Measurements from ENCODE around the gene RCOR2.
A peak's percentile ranks its signal among the peaks of the same experiment; 100 is the strongest.

RCOR2 gene

DNA sequence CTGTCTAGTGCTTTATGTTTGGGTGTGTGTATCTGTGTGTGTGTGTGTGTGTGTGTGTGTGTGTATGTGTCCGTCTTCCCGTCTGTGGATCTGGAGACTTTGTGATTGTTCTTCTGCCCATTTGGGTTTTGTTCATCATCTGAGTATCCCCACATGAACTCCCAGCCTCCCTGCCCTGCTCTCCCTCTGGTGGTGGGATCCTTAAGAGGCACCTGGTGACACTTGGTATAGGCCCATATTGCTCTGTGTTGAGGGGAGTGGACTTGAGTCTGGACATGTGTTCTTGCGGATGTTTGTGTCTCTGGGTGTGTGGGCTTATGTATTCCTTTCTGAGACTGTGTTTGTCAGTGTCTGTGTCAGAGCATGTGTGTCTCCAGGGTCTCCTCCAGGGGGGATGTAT lies 15.3 kb downstream of the RCOR2 start:
- no peak for DNase-seq (ENCODE audit: extremely low read depth, low read depth)
- TF ChIP-seq CTCF (IDR thresholded peaks at IDR 0.05; ENCODE audit: low read depth, low read length, missing control alignments): peak; percentile 51

DNA sequence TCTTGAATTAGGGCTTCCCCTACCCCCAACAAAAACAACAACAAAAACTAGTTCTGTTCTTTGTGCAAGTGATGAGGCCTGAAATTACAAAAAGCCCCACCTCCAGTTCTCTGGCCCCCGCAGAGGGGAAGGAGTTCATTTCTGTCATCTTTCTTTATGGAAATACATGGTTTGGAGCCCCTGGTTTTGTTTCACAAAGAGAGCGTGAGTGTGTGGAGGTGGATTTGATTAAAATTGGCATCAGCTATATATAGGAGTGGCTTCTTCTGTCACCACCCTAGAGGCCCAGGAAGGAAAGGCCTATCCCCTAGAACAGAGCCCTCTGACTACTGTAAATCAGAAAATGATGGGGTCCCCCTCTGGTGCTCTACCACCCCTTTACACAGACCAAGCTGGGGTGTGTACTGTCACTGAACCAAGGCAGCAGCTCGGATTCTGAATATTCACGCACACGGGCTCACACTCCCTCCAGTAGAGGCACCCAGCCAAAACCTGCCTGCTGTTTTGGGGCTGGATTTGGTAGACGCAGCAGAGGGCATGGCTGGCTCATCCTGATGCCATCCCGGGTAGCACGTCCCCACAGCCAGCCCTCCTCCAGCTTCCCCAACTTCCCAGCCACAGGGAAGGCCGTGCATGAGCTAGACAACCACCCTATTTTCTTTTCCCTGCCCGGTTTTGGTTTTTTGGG lies 19.4 kb downstream of the RCOR2 start:
- H3K4me3 ChIP-seq (replicated peaks; ENCODE audit: low read depth, low read length): no peak overlapping the region
- no peak for DNase-seq (ENCODE audit: extremely low read depth, low read depth)
- TF ChIP-seq CTCF (IDR thresholded peaks at IDR 0.05; ENCODE audit: low read depth, low read length, missing control alignments): no peak

More for the DNA sequence above, 15.3 kb downstream of the RCOR2 start:
- H3K4me3 ChIP-seq (replicated peaks; ENCODE audit: low read depth, low read length): no peak overlapping the region

DNA sequence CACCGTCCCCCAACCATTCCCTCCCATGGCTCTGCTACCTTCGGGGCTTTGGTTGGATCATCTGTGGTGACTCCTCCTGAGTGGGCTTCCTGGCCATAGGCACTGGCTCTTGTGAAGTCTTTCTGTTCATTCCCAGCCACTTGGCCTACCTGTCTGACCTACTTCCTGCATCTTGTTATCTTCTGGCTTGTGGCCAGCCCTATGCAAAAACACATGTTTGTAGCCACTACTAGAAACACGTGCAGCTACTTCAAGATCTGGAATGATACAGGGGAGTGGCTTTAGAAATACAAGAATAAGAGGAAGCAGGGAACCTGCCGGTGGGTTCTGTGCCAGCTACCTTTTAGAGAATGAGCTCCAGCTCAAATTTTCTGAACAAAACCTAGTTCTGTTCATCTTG lies 20.9 kb downstream of the RCOR2 start:
- no peak overlapping the region for H3K4me3 ChIP-seq (replicated peaks; ENCODE audit: low read depth, low read length)
- no peak for TF ChIP-seq CTCF (IDR thresholded peaks at IDR 0.05; ENCODE audit: low read depth, low read length, missing control alignments)
- no peak for DNase-seq (ENCODE audit: extremely low read depth, low read depth)

DNA sequence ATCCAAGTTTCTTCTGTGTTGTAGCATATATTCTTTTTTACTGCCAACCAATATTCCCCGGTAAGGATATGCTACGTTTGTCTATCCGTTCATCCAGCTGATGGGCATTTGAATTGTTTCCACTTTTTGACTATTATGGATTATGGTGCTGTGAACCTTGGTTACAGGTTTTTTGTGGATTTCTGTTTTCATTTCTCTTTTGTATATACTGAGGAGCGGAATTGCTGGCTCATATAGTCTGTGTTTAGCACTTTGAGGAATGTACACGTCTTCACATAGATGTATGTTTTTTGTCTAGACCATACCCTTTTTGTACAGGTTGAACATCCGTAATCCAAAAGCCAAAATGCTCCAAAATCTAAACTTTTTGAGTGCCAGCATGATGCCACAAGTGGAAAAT lies 23.6 kb downstream of the RCOR2 start:
- no peak for TF ChIP-seq CTCF (IDR thresholded peaks at IDR 0.05; ENCODE audit: low read depth, low read length, missing control alignments)
- H3K4me3 ChIP-seq (replicated peaks; ENCODE audit: low read depth, low read length): no peak overlapping the region
- no peak for DNase-seq (ENCODE audit: extremely low read depth, low read depth)

DNA sequence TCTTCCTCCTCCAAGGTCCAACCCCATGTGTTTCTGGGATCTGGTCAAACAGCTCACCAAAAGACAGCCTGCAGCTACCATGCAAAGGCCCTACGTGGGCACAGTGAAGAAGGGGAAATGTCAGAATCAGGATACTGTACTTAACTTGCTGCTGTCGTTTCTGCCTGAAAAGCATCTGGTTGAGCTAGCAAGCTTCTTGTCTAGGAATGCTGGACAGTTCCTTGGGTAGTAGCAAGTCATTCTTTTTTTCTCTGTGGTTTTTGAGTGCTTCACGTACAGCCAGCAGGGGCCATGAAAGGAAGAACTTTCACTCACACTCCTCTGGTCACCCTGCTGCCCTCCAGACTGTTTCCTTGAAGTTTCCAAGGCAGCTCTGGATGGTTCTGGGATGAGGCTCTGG lies 24.7 kb downstream of the RCOR2 start:
- TF ChIP-seq CTCF (IDR thresholded peaks at IDR 0.05; ENCODE audit: low read depth, low read length, missing control alignments): peak; percentile 3
- H3K4me3 ChIP-seq (replicated peaks; ENCODE audit: low read depth, low read length): no peak overlapping the region
- DNase-seq (ENCODE audit: extremely low read depth, low read depth): no peak

GRCh38 chr11:63890368-63890767 lies 26.6 kb downstream of the RCOR2 start:
- H3K4me3 ChIP-seq (replicated peaks; ENCODE audit: low read depth, low read length): no peak overlapping the region
- no peak for DNase-seq (ENCODE audit: extremely low read depth, low read depth)
- TF ChIP-seq CTCF (IDR thresholded peaks at IDR 0.05; ENCODE audit: low read depth, low read length, missing control alignments): no peak

- DNase-seq (ENCODE audit: extremely low read depth, low read depth): no peak
- TF ChIP-seq CTCF (IDR thresholded peaks at IDR 0.05; ENCODE audit: low read depth, low read length, missing control alignments): no peak
- no peak overlapping the region for H3K4me3 ChIP-seq (replicated peaks; ENCODE audit: low read depth, low read length)
Observed at GRCh38 chr11:63889344-63889743, 27.6 kb downstream of the RCOR2 start.

All from HFF-Myc (cell line).